ENCODE data around the gene MT1HL1.

- TF ChIP-seq POLR2A (IDR thresholded peaks at IDR 0.05) (no peak), CTCF (IDR thresholded peaks at IDR 0.05) (no peak)
Observed at GRCh38 chr1:236959112-236959511, 45.1 kb downstream of the MT1HL1 start.

Measured in suprapubic skin (tissue), 3 donors.